GM12878 (cell line): ENCODE results near the gene C1QTNF1. TPM values are rescaled to one million over a fixed set of nuclear protein-coding genes. Genes with fewer than 3 reads are reported as not detected.

Source experiments
- ATAC-seq: fragments of 200-7000 bp; cut with Tn5 transposase; 3 replicates; pipeline ENCODE4 v1.9.1; 2020; ENCODE audit warnings: mild to moderate bottlenecking, moderate library complexity
- BruUV-seq: library from RNA; stranded (reverse); fragments of 400-500 nt; replicated peaks from 2 replicates; lab custom pipeline; 2021; lab: Mats Ljungman, UMichigan
- CTCF ChIA-PET: fragments of 300-600 bp; sonication (Branson Sonifier 250); formaldehyde crosslinking; extraction: SDS; loops from one replicate; lab custom pipeline; 2021; ENCODE audit warnings: inconsistent platforms; lab: Yijun Ruan, JAX
- POLR2A ChIA-PET: fragments of 350-600 bp; formaldehyde crosslinking; extraction: SDS; loops from one replicate; lab custom pipeline; 2021; ENCODE audit warnings: inconsistent platforms; lab: Charles Lee
- RAD21 ChIA-PET: fragments of 300-600 bp; sonication (Branson Sonifier 250); formaldehyde crosslinking; loops from one replicate; lab custom pipeline; 2023; ENCODE audit warnings: antibody characterized with exemption; ENCODE audit not compliant: unreplicated experiment; lab: Charles Lee
- SMC1A ChIA-PET: fragments of 300-600 bp; sonication (Branson Sonifier 250); formaldehyde crosslinking; loops from one replicate; lab custom pipeline; 2023; ENCODE audit not compliant: unreplicated experiment, uncharacterized antibody; lab: Charles Lee
- DNase-seq: peaks from one replicate; pipeline ENCODE4 v3.0.0-alpha.2; 2011; ENCODE audit warnings: low read depth, low spot score
- FAIRE-seq: peaks from 3 replicates; lab custom pipeline; 2011; peaks lifted over from hg19 to GRCh38; lab: Jason Lieb, UNC
- H2AFZ ChIP-seq: 2 replicates; pipeline ENCODE4 v1.6.0; 2011; ENCODE audit warnings: low read depth, low read length, control low read depth; ENCODE audit not compliant: control insufficient read depth
- H3K27ac ChIP-seq: 2 replicates; pipeline ENCODE4 v1.5.1; 2011; ENCODE audit warnings: control low read depth; ENCODE audit not compliant: control insufficient read depth, insufficient read depth
- H3K27me3 ChIP-seq, 2 experiments: replicated peaks in 1 of 2; 2 replicates each; pipeline versions ENCODE4 v1.6.0 to v1.6.1; 2011; ENCODE audit warnings: low read length in 1 of 2; ENCODE audit not compliant: control insufficient read depth in 2 of 2, insufficient read depth in 2 of 2
- H3K36me3 ChIP-seq, 2 experiments: 2 replicates each; pipeline ENCODE4 v1.5.1; 2011; ENCODE audit warnings: low read length in 1 of 2; ENCODE audit not compliant: control insufficient read depth in 2 of 2, insufficient read depth in 2 of 2
- H3K4me1 ChIP-seq: 2 replicates; pipeline ENCODE4 v1.6.1; 2011; ENCODE audit warnings: mild to moderate bottlenecking, low read length, moderate library complexity, mixed read lengths; ENCODE audit not compliant: control insufficient read depth, insufficient read depth
- H3K4me2 ChIP-seq: 2 replicates; pipeline ENCODE4 v1.6.0; 2011; ENCODE audit warnings: control low read depth; ENCODE audit not compliant: control insufficient read depth, insufficient read depth
- H3K4me3 ChIP-seq: fragments of 200-600 bp; sonication (generic); 2 replicates; pipeline ENCODE4 v1.5.1; 2016
- H3K79me2 ChIP-seq: 2 replicates; pipeline ENCODE4 v1.6.0; 2011; ENCODE audit warnings: low read length; ENCODE audit not compliant: control insufficient read depth, insufficient read depth
- H3K9ac ChIP-seq: 2 replicates; pipeline ENCODE4 v1.8.0; 2011; ENCODE audit warnings: low read length, control low read depth, mixed read lengths; ENCODE audit not compliant: control insufficient read depth, insufficient read depth
- H3K9me3 ChIP-seq: replicated peaks from 3 replicates; pipeline ENCODE4 v1.5.1; 2011; ENCODE audit warnings: mild to moderate bottlenecking, low read length; ENCODE audit not compliant: control insufficient read depth, insufficient read depth
- H4K20me1 ChIP-seq: 2 replicates; pipeline ENCODE4 v1.6.0; 2011; ENCODE audit not compliant: control insufficient read depth, insufficient read depth
- ASH2L ChIP-seq: fragments of 300-600, 200-600 bp; sonication (generic); IDR thresholded peaks from 2 replicates; pipeline ENCODE4 v1.6.1; 2017; ENCODE audit warnings: low read depth, mild to moderate bottlenecking, borderline replicate concordance
- BACH1 ChIP-seq: fragments of 450-650 bp; IDR thresholded peaks from 2 replicates; pipeline ENCODE4 v1.6.1; 2017; ENCODE audit warnings: mild to moderate bottlenecking, borderline replicate concordance
- CBX3 ChIP-seq: fragments of 200-600 bp; sonication (generic); IDR thresholded peaks from 2 replicates; pipeline ENCODE4 v1.6.1; 2016; ENCODE audit warnings: low read depth, borderline replicate concordance
- CHD4 ChIP-seq: fragments of 200-600 bp; sonication (generic); IDR thresholded peaks from 2 replicates; pipeline ENCODE4 v1.6.1; 2016; ENCODE audit warnings: mild to moderate bottlenecking
- IRF4 ChIP-seq: IDR thresholded peaks from 2 replicates; pipeline ENCODE4 v1.6.1; 2011; ENCODE audit warnings: low read depth, low read length
- MLLT1 ChIP-seq: fragments of 450-650 bp; IDR thresholded peaks from 2 replicates; pipeline ENCODE4 v1.6.1; 2016; ENCODE audit warnings: mild to moderate bottlenecking
- SKIL ChIP-seq: fragments of 450-650 bp; IDR thresholded peaks from 2 replicates; pipeline ENCODE4 v1.6.1; 2017; ENCODE audit warnings: mild to moderate bottlenecking, low read depth, inconsistent platforms; ENCODE audit not compliant: poor library complexity, severe bottlenecking
- SP1 ChIP-seq: IDR thresholded peaks from one replicate; pipeline ENCODE4 v1.6.1; 2011; ENCODE audit warnings: low read depth, low read length
- STAT3 ChIP-seq: IDR thresholded peaks from 2 replicates; pipeline ENCODE4 v1.6.1; 2011; ENCODE audit warnings: low read depth, low read length, improper control_type of control experiment
- WGBS: methylation state at CpG from one replicate; pipeline ENCODE4 v1.1.6; 2016; ENCODE audit warnings: low lambda C conversion rate; ENCODE audit not compliant: insufficient replicate concordance, insufficient coverage; ENCODE audit errors: missing lambda C conversion rate; 5-methylcytosine and 5-hydroxymethylcytosine counted together
- in situ Hi-C: fragments of 300-500 bp; cut with MboI; formaldehyde crosslinking; loops from 9 replicates; pipeline ENCODE4 v1.14.3; 2018; ENCODE audit warnings: mixed read lengths
- intact Hi-C: fragments of 100-400 bp; cut with micrococcal nuclease; formaldehyde crosslinking; loops from one replicate; pipeline ENCODE4 v1.14.2; 2022; ENCODE audit not compliant: unreplicated experiment
- polyA plus RNA-seq, 11 experiments: library from polyadenylated mRNA; depleted of rRNA in 4 of 11; unstranded in 6 of 11; stranded (reverse) in 5 of 11; fragments of >200 nt; fragmentation: Nextera tagmentation in 4 of 11; fragmentation: Illumina TruSeq in 1 of 11; extraction: Ambion mirVana in 4 of 11; extraction: Trizol in 1 of 11; gene quantifications; 1 replicate in 1 of 11; 2 replicates in 10 of 11; pipeline versions ENCODE4 v1.2.1 to v1.2.3, GENCODE V29; 2011 to 2016; ENCODE audit warnings: inconsistent platforms in 2 of 11, missing spikeins in 2 of 11, low read depth in 1 of 11
- total RNA-seq, 4 experiments: library from RNA; depleted of rRNA in 3 of 4; stranded (reverse); fragments of >200 nt in 3 of 4; fragmentation: Illumina TruSeq in 1 of 4; extraction: Trizol in 1 of 4; gene quantifications; 2 replicates each; pipeline versions ENCODE4 v1.2.1 to v1.2.3, GENCODE V29; 2013 to 2021

C1QTNF1 gene
- total and polyA plus RNA-seq, 10 of the 15 experiments (the other 5 are each of a cell fraction or from before 2014, with no cell fraction given): 0.05 to 1.1 (median 0.15) TPM; not detected in 4

GRCh38 chr17:79047291-79047920 is 23.4 kb downstream of the C1QTNF1 start:
- RAD21 ChIA-PET: no interaction called here
- Histone ChIP-seq H2AFZ (no peak overlapping the region), H3K4me2 (no peak overlapping the region), H4K20me1 (no peaks in the 10 kb centered on the region; the same call in 1 of the 2 replicates), H3K9ac (no peak overlapping the region), H3K27ac (no peak overlapping the region), H3K4me1 (no peaks in the 10 kb centered on the region; the same call in 1 of the 2 replicates), H3K27me3 (no peaks in the 10 kb centered on the region; a peak in 1 of 4 replicates), H3K36me3 (no peaks in the 10 kb centered on the region), H3K79me2 (no peaks in the 10 kb centered on the region), H3K4me3 (no peak overlapping the region), H3K9me3 (no peaks in the 10 kb centered on the region)
- 58% methylated on average over 26 of the region's 30 CpGs for WGBS
- SMC1A ChIA-PET: no interaction called here
- no TSS peak for BruUV-seq
- DNase-seq (no peak), FAIRE-seq (no peak), ATAC-seq (no peak)
- intact Hi-C loops: loop anchor here (2.0 kb wide), 1 partner anchor 35 kb away; no protein-coding TSS in a partner anchor
- CTCF ChIA-PET: interaction anchor here (2.1 kb wide), 1 partner anchor 20 kb away, joined by 6 read pairs; no protein-coding TSS in a partner anchor
- POLR2A ChIA-PET: interaction anchor here (0.7 kb wide), 1 partner anchor 46 kb away, joined by 4 read pairs; no protein-coding TSS in a partner anchor
- TF ChIP-seq IRF4 (no peak), CHD4 (no peak), BACH1 (no peak)
- in situ Hi-C loops: no loop called here

- no TSS peak for BruUV-seq
- no peaks in the 10 kb centered on the region for H3K36me3 ChIP-seq
- DNase-seq (no peak), ATAC-seq (no peak), FAIRE-seq (no peak)
- intact Hi-C loops (loop anchor here (2.0 kb wide), 1 partner anchor 35 kb away; no protein-coding TSS in a partner anchor), in situ Hi-C loops (no loop called here)
- no peaks in the 10 kb centered on the region for H3K9me3 ChIP-seq
- H2AFZ ChIP-seq: no peak overlapping the region
- ChIA-PET SMC1A (no interaction called here), CTCF (interaction anchor here (2.1 kb wide), 1 partner anchor 19 kb away, joined by 6 read pairs; no protein-coding TSS in a partner anchor), POLR2A (interaction anchor here (0.6 kb wide), 1 partner anchor 821 kb away, joined by 3 read pairs; no protein-coding TSS in a partner anchor), RAD21 (no interaction called here)
- H4K20me1 ChIP-seq: no peaks in the 10 kb centered on the region
- no peak overlapping the region for H3K4me2 ChIP-seq
- H3K4me3 ChIP-seq: no peak overlapping the region
- no peaks in the 10 kb centered on the region; the same call in 1 of the 2 replicates for H3K4me1 ChIP-seq
- no peak overlapping the region for H3K27ac ChIP-seq
- 51% methylated on average over 36 of the region's 41 CpGs for WGBS
- H3K9ac ChIP-seq: no peak overlapping the region
- H3K79me2 ChIP-seq: no peaks in the 10 kb centered on the region
- no peaks in the 10 kb centered on the region; a peak in 1 of 4 replicates for H3K27me3 ChIP-seq
- TF ChIP-seq MLLT1 (no peak), SP1 (no peak), SKIL (no peak), ASH2L (no peak), STAT3 (no peak), CBX3 (no peak)
Observed at GRCh38 chr17:79047923-79048825, 24.2 kb downstream of the C1QTNF1 start.
